ENCODE data around the gene CLEC4G.
"Not testable (repeated sequence)": the region's sequence is repeated elsewhere in the genome, so short reads cannot be mapped to it uniquely, and the experiment has no call there.

The CLEC4G gene

DNA sequence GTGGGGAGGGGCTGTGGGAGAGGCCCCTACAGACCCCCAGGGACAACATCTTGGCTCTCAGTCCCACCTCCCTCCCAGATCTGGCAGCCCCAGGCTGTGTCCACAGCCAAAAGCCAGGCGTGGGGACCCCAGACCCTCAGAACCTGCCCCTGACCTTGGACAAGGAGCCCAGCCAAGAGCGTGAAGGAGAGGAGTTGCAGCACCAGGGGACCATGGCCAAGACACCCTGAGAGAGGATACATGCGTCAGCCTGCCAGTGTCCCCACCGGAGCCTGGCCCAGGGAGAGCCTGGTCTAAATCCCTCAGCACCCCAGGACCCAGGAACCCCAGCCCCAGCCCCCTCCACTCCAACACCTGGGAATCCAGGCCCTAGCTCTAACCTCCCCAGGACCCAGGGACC, 14.4 kb upstream of the CLEC4G start:
- DNase-seq = not testable (repeated sequence)

DNA sequence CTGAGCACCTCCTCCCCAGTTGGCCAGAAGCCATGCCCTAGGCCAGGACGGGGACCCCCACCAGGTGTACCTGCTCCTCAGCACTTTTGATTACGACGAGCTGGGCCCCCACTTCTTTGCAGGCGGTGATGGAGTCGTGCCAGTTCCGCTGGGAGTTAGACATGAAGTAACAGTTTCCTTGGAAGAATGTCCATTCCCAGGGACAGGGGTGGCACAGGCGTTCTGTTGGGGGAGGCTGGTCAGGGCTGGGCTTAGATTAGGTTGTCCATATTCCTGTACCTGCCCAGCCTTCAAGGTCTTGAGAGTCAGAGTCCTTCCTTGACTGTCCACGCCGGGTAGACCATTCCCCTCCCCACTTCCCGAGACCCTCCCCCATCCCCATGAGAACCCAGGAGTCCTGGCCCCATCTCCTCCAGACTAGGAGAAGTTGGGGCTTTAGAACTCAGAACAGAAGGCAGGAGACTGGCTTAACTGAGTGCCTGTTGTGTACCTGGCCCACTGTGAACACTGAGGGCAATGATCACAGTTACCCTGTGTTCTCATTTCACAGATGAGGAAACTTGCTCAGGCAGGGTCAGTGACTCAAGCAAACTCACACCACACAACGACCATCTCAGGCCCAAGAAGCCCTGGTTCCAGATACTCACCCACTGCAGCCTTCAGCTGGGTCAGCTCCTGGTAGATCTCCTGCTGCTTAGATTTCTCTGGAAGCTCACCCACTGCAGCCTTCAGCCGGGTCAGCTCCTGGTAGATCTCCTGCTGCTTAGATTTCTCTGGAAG, 13.2 kb upstream of the CLEC4G start:
- no peak for DNase-seq

DNA sequence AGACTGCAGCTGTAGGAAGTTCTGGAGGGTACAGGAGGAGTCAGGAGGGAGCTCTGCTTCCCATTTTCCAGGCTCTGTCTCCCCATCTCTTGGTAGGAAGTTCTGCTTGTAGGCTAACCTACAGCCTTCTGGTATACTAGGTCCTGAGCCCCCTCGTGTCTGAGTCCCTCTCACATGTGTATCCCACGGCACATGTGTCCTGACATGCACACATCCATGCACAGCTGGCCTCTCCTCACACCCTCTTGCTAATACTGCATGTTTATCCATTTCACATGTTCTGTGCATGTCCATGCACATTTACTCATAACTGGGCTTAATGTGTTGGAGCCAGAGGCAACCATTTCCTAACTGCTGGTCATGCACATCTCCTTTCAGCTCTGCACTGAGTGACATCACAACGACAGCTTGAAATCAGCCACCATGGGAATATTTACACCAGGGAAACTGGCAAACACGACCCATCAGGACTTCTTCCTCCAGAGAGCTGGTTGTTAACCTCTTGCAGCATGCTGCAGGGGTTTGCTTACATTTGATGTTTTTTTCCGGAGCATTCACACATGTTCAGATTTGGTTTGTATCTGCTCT, 12.4 kb upstream of the CLEC4G start:
- DNase-seq = no peak

DNA sequence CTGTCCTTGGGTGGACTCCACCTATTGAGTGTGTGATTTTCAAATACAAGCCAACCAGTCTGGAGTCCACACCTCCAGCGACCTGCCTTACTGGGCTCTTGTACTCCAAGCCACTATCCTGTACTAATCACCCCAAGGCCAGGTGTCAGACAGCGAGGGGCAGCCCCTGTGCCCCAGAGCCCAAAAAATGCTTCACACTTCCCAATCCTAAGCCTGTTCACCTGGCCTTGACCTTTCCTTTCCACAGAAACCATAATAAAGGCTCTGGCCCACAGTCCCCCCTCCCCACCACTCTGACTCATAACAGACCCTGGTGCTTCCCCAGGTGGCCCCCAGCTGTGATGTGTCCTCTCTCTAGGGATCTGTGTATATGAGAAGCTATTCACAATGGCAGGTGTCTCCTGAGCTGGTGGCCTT, 11.5 kb upstream of the CLEC4G start:
- DNase-seq = no peak

- no peak for DNase-seq
Observed at GRCh38 chr19:7742991-7743390, 11.1 kb upstream of the CLEC4G start.

- no peak for DNase-seq
Observed at GRCh38 chr19:7742575-7742974, 10.7 kb upstream of the CLEC4G start.

DNA sequence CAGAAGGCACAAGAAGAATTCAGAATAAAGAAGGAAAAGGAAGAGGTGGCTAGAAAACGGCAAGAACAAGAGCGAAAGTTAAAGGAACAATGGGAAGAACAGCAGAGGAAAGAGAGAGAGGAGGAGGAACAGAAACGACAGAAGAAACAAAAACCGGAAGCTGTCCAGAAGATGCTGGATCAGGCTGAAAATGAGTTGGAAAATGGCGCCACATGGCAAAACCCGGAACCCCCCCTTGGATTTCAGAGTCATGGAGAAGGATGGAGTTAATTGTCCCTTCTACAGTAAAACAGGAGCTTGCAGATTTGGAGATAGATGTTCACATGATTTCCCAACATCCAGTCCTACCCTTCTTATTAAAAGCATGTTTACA, 8.8 kb upstream of the CLEC4G start:
- DNase-seq = no peak

DNA sequence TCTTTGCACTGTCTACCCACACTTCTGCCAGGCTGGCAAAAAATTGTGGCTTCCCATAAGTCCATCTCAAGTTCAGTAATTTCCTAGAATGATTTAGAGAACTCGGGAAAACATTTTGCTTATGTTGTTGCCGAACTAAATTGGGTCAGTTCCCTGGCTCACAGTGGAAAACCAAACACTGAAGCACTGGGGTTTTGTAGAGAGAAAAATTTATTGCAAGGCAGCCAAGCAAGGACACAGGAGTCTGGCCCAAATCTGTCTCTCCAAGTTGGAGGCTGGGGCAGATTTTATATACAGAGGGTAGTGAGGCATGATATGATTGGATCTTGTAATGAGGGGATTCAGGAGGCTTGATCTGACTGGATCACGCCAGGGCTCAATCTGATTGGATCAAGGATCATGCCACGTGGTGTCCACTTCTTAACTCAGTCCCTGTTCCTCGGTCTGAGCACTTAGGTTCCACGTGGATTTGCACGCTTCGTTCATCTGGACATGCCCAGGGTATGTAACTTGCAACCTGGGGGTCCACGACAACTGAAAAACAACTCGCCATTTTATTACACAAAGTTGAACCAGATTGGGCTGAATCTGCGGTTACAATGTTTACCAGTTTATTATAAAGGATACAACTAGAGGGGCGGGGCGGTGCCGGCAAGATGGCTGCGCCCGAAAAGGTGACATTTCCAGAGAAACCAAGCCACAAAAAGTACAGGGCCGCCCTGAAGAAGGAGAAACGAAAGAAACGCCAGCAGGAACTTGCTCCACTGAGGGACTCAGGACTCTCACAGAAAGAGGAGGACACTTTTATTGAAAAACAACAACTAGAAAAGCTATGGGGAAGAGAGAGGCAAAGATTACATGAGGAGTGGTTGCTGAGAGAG, 8.1 kb upstream of the CLEC4G start:
- DNase-seq = no peak

DNA sequence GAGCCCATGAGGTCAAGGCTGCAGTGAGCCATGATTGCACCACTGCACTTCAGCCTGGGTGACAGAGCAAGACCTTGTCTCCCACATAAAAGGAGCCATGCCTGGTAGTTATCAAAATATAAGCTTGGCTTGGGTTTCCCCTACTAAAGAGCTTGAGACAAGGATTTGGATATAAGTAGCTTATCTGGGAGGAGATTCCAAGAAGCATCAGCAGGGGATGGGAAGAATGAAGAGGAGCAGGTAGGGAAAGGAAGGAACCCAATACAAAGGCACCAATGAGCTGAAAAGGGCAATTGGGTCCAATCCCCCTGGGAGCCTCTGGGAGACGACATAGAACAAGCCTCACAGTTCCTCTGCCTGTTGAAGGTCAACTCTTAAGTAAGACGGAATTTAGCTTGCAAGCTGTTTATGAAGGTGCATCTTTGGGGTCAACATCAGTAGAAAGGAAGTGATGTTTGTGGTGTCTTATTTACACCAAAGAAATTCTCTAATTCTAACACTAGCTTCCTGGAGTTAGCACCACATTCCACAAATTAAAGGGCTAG, 7.4 kb upstream of the CLEC4G start:
- DNase-seq = no peak

GRCh38 chr19:7738023-7738422, 6.1 kb upstream of the CLEC4G start:
- no peak for DNase-seq

DNA sequence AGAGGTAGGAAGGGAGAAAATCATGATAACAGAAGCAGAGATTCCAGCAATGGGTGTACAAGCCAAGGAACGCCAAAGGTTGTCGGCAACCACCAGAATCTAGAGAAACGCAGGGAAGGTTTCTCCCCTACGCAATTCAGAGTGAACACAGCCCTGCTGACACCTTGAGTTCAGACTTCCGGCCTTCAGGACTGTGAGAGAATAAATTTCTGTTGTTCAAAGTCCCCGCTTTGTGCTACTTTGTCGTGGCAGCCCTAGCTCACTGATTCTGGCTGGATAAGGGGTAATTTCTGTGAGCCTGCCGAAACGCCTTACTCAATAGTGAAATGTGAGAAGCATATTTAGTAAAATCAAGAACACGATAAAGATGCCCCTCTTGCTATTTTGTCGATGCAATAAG, 5.3 kb upstream of the CLEC4G start:
- DNase-seq = no peak

DNA sequence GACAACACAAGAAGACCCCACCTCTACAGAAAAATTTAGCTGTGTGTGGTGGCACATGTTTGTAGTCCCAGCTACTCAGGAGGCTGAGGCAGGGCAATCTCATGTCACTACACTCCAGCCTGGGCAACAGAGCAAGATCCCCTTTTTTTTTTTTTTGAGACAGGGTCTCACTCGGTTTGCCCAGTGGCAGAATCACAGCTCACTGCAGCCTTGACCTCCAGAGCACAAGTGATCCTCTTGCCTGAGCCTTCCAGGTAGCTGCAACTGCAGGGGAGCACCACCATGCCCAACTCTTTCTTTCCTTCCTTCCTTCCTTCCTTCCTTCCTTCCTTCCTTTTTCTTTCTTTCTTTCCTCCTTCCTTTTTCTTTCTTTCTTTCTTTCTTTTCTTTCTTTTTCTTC, 4.2 kb upstream of the CLEC4G start:
- no peak for DNase-seq

DNA sequence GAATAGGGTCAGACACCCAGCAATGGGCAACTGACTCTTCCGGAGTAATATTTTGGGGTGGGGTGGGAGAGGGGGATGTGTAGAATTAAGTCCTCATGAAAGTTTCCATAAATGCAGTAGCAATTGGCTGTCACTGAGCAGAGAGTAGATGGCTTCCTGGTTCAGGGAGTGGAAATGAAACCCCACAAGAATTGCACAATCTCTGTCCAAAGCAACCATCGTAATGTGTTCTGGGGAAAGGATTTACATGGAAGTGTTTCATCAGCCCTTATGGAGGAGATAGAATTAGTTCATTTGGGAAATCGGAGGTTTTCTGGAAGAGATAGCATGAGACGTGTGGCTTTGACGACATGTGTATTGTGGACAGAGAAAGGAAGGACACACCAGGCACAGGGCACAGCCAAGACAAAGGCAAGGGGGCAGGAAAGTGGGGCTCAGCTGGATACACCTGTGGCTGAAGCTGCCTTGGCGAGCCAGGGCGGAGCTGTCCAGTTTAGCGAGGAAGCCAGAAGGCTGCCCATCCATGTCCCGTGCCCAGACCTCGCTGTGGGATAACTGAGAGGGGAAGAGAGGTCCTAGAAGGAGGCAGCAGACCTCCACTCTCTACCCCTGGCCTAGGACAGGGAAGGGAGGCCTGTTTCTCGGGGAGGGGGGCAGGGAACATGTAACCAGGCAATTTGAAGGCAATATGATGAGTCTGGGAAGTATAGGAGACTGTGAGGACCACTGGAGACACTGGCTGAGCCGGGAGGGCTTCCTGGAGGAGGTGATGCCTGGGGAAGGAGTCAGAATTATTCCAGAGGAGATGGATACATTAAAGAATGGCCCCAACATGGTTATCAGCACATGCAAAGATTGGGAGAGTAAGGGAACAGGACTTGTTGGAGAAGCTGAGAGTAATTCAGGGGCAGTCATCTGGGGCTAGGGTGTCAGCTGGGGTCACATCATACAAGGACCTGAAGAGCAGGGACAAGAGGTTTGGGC, 2.6 kb upstream of the CLEC4G start:
- DNase-seq = no peak

GRCh38 chr19:7733376-7733775, 1.5 kb upstream of the CLEC4G start:
- no peak for DNase-seq

DNA sequence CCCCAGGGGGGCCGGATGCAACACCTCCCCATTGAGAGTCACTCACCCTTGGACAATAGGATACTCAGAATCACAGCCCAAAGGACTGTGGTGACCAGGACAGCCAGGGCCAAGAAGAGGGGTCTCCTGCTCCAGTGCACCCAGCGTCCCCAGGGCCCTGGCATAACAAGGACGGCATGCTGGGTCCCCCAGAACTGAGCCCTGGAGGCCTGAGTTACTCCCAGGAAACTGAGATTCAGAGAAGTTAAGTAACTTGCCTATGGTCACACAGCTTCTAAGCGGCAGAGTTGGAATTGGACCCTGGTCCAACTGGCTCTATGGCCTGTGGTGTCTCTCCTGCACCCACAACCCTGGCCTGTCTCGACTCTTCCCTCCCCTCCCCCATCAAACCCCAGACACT, 295 bp downstream of the CLEC4G start:
- no peak for DNase-seq

DNA sequence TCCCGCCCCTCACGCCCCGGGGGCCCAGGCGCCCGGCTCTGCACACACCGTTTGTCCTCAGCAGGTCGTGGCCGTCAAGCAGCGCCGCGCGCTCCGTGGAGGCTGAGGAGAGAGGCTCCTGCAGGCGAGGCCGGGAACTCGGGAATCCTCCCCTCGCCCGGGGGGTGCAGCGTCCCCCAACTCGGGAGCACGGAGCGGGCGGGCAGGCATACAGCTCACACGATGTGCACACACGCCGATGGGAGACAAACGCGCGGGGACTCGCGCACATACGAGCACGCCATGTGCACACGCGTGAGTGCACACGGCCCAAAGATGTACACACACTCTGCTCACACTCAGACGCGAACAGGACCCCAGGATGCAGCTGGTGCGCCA, 703 bp downstream of the CLEC4G start:
- no peak for DNase-seq

DNA sequence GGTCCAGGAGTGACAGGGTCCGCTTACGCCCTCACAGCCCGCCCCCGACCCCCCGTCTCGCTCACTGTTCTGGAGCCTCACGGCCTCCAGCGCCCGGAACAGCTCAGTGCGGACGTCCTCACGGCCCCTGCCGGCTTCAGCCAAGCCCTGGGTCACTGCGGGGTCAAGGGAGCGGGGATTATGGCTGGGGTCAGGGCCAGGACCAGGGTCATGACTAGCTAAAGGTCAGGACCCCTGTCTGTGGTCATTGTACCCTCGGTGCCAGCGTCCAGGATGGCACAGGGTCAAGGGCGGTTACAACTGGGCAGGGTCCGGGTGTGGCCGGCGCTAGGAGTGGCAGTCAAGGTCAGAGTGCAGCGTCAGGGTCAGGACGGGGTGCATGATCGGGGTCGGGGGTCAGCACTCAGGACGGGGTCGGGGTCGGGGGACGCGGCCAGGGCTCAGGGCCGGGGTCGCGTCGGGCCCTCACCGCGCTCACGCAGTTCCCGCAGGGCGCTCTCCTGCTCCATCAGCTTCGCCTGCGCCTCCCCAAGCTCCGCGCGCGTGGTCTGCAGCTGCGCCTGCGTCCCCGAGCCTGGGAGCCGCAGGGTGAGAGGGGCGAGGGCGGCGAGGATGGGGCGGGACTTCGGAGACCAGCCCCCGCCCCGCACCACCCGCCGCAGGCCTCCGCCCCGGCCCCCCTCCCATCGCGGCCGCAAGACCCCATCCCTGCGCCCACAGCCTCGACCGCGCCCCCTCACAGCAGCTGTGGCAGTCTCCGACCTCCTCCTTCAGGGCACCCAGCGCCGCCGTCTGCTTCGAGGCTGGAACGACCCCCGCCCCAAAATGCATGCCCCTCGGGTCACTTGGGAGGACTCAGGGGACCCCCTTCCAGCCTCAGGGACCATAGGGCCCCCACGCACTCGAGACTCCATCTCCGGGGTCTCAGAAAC, 1.4 kb downstream of the CLEC4G start:
- no peak for DNase-seq

DNA sequence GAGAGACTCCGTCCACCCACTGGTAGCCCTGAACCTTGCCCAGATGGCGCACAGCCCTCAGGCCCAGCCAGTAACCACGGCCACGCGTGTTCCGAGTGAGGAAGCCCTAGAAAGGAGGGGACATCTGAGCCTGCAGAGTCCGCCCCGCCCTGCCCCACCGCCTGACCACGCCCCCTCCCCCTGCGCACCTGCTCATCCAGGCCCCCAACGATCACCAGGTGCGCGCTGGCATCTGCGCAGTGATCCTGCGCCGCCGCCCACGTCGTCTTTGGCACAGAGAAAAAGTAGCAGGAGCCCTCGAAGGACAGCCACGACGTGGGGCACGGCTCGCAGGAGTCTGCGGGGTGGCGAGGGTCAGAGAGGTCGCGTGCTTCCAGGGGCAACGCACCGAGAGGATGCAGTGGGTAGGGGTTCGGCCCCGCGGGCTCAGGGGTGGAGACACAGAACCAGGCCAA, 2.1 kb downstream of the CLEC4G start:
- no peak for DNase-seq

GRCh38 chr19:7729211-7729610, 2.7 kb downstream of the CLEC4G start:
- no peak for DNase-seq

DNA sequence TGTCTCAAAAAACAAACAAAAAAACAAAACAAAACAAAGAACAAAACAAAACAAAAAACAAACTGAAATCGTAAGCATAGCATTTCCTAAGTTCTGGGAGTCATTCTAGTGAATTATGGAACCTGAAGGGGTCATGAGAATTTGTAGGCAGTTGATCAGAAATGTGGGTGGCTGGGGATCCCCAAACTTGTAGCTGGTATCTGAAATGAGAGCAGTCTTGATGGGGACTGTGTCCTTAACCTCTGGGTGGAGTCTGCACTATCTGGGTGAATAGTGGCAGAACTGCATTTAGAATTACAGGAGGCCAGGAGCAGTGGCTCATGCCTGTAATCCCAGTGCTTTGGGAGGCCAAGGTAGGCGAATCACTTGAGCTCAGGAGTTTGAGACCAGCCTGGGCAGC, 6.1 kb downstream of the CLEC4G start:
- no peak for DNase-seq

GRCh38 chr19:7722231-7722651, 9.7 kb downstream of the CLEC4G start:
- DNase-seq = no peak
